B cell (primary cell): ENCODE data around the gene PROCA1. TPM values are rescaled to one million over a fixed set of nuclear protein-coding genes. Genes with fewer than 3 reads are reported as not detected.

Source experiments
- ATAC-seq: fragments of 200-7000 bp; cut with Tn5 transposase; one replicate; pipeline ENCODE4 v1.10.0; 2021; ENCODE audit warnings: low read depth, mild to moderate bottlenecking, moderate number of reproducible peaks, moderate library complexity
- CTCF ChIA-PET: fragments of 350-600 bp; sonication (Branson Sonifier 250); formaldehyde crosslinking; loops from one replicate; lab custom pipeline; 2021; ENCODE audit warnings: antibody characterized with exemption, inconsistent platforms; lab: Charles Lee
- POLR2A ChIA-PET: fragments of 350-600 bp; sonication (Branson Sonifier 250); formaldehyde crosslinking; loops from one replicate; lab custom pipeline; 2021; ENCODE audit warnings: antibody characterized with exemption; lab: Charles Lee
- DNase-seq: peaks from one replicate; pipeline ENCODE4 v3.0.0; 2013
- H2AFZ ChIP-seq: 2 replicates; pipeline ENCODE4 v1.6.1; 2012; ENCODE audit warnings: mild to moderate bottlenecking, low read depth, low read length; ENCODE audit not compliant: insufficient read depth, poor library complexity, severe bottlenecking
- H3K27ac ChIP-seq, 2 donors: 1 replicate in 1 of 2; 2 replicates in 1 of 2; pipeline ENCODE4 v1.5.1; 2012 to 2013; ENCODE audit warnings: low read length in 2 of 2, mild to moderate bottlenecking in 2 of 2, moderate library complexity in 1 of 2
- H3K27me3 ChIP-seq, 4 experiments: fragments of 200-600 bp in 1 of 4; sonication (generic) in 1 of 4; replicated peaks in 1 of 4; 1 replicate in 2 of 4; 2 replicates in 2 of 4; pipeline versions ENCODE4 v1.6.1 to v1.7.0; 2013 to 2016; ENCODE audit warnings: low read length in 3 of 4, mild to moderate bottlenecking in 2 of 4, mixed read lengths in 1 of 4, moderate library complexity in 1 of 4; ENCODE audit not compliant: insufficient read depth in 4 of 4, control insufficient read depth in 3 of 4; ENCODE audit errors: control extremely low read depth in 1 of 4
- H3K36me3 ChIP-seq, 2 experiments: replicated peaks in 1 of 2; 1 replicate in 1 of 2; 2 replicates in 1 of 2; pipeline versions ENCODE4 v1.6.1 to v1.7.1; 2013; ENCODE audit warnings: low read length in 1 of 2; ENCODE audit not compliant: insufficient read depth in 2 of 2, control insufficient read depth in 1 of 2; ENCODE audit errors: control extremely low read depth in 1 of 2, extremely low read depth in 1 of 2
- H3K4me1 ChIP-seq, 2 donors: fragments of 200-600 bp in 1 of 2; sonication (generic) in 1 of 2; 1 replicate in 1 of 2; 2 replicates in 1 of 2; pipeline versions ENCODE4 v1.5.1 to v1.6.1; 2013 to 2017; ENCODE audit warnings: low read length in 2 of 2; ENCODE audit not compliant: control insufficient read depth in 2 of 2, insufficient read depth in 2 of 2
- H3K4me2 ChIP-seq: replicated peaks from 2 replicates; pipeline ENCODE3; 2012; ENCODE audit warnings: mild to moderate bottlenecking, low read depth, low read length; ENCODE audit not compliant: poor library complexity, severe bottlenecking
- H3K4me3 ChIP-seq, 5 experiments: fragments of 200-600 bp in 1 of 5; sonication (generic) in 1 of 5; 1 replicate in 3 of 5; 2 replicates in 2 of 5; pipeline versions ENCODE4 v1.5.1 to v1.7.0; 2011 to 2016; ENCODE audit warnings: low read length in 4 of 5, mild to moderate bottlenecking in 4 of 5, low read depth in 2 of 5, control low read depth in 1 of 5, moderate library complexity in 1 of 5; ENCODE audit not compliant: insufficient read depth in 1 of 5; ENCODE audit errors: control extremely low read depth in 1 of 5, extremely low read depth in 1 of 5
- H3K79me2 ChIP-seq: fragments of 200-600 bp; sonication (generic); one replicate; pipeline ENCODE4 v1.6.0; 2016; ENCODE audit warnings: low read length; ENCODE audit not compliant: control insufficient read depth, insufficient read depth
- H3K9ac ChIP-seq: fragments of 200-600 bp; sonication (generic); 2 replicates; pipeline ENCODE4 v1.6.1; 2017; ENCODE audit warnings: mild to moderate bottlenecking, low read length, moderate library complexity
- H3K9me3 ChIP-seq, 3 donors: one replicate each; pipeline versions ENCODE4 v1.6.1 to v1.7.1; 2013; ENCODE audit warnings: low read length in 2 of 3; ENCODE audit not compliant: control insufficient read depth in 2 of 3, insufficient read depth in 1 of 3; ENCODE audit errors: control extremely low read depth in 1 of 3
- H4K20me1 ChIP-seq: 2 replicates; pipeline ENCODE4 v1.6.0; 2012; ENCODE audit warnings: mild to moderate bottlenecking, low read length; ENCODE audit not compliant: insufficient read depth, control insufficient read depth, poor library complexity, severe bottlenecking
- H3K27ac Mint-ChIP-seq: one replicate; pipeline ENCODE4 v1.8.0; 2021; ENCODE audit warnings: mixed read lengths
- H3K27me3 Mint-ChIP-seq: one replicate; pipeline ENCODE4 v1.8.0; 2021; ENCODE audit warnings: mixed read lengths
- H3K4me1 Mint-ChIP-seq: one replicate; pipeline ENCODE4 v1.8.0; 2021; ENCODE audit warnings: mixed read lengths
- H3K4me3 Mint-ChIP-seq: one replicate; pipeline ENCODE4 v1.8.0; 2021; ENCODE audit warnings: mixed read lengths
- H3K9me3 Mint-ChIP-seq: one replicate; pipeline ENCODE4 v1.8.0; 2022; ENCODE audit warnings: mixed read lengths; ENCODE audit not compliant: insufficient read depth
- EZH2 ChIP-seq: IDR thresholded peaks from 2 replicates; pipeline ENCODE4 v1.6.1; 2012; ENCODE audit warnings: borderline replicate concordance, low read depth, mild to moderate bottlenecking, moderate library complexity, low read length; ENCODE audit not compliant: insufficient read depth, poor library complexity, severe bottlenecking
- WGBS: methylation state at CpG from one replicate; pipeline ENCODE4 v1.1.5; 2013; ENCODE audit warnings: missing lambda C conversion rate; ENCODE audit not compliant: insufficient coverage; 5-methylcytosine and 5-hydroxymethylcytosine counted together
- intact Hi-C: fragments of 100-400 bp; cut with micrococcal nuclease; formaldehyde crosslinking; loops from one replicate; pipeline ENCODE4 v1.10.0; 2022
- polyA plus RNA-seq: library from polyadenylated mRNA; depleted of rRNA; stranded (reverse); fragments of >200 nt; gene quantifications from 2 replicates; pipeline ENCODE4 v1.2.3, GENCODE V29; 2012
- total RNA-seq, 2 donors: library from RNA; stranded (reverse); fragments of 120-200 nt in 1 of 2; gene quantifications; 1 replicate in 1 of 2; 2 replicates in 1 of 2; pipeline versions ENCODE4 v1.2.3 to v1.2.4, GENCODE V29; 2013 to 2022
- TF ChIP-seq, protein P1 (sequence below): fragments of 200-600 bp; IDR thresholded peaks from one replicate; pipeline ENCODE4 v1.8.0; 2022; ENCODE audit warnings: antibody characterized with exemption, mild to moderate bottlenecking

Gene PROCA1
- total and polyA plus RNA-seq, 2 donors (not counting 1 experiment from before 2014, with no cell fraction given) = 7.4 to 26.8 TPM

- WGBS = 29% methylated on average over 9 of the region's 10 CpGs
- H3K4me1 Mint-ChIP-seq = peaks cover 76% of the 10 kb centered on the region
- Histone ChIP-seq H4K20me1 (no peaks in the 10 kb centered on the region), H3K27ac (peak overlapping the region; percentile 95 to 100), H3K36me3 (peaks cover 0 to 11% of the 10 kb centered on the region in 2 experiments), H3K4me3 (peak overlapping the region in 3 of 5 experiments; percentile 7 to 34 (median 10)), H3K9ac (peak overlapping the region; percentile 68), H3K4me2 (peak overlapping the region; percentile 82), H3K79me2 (peaks cover 43% of the 10 kb centered on the region), H3K27me3 (no peaks in the 10 kb centered on the region), H3K4me1 (peaks cover 82 to 84% of the 10 kb centered on the region in 2 donors), H3K9me3 (peaks cover 0 to 27% (median 0%) of the 10 kb centered on the region in 3 donors), H2AFZ (no peak overlapping the region)
- POLR2A ChIA-PET = interaction anchor here (0.6 to 16.2 kb wide), 5 partner anchors 7 to 755 kb away, joined by 3 to 511 read pairs (median 4); partner anchors contain the start of genes NEK8, RPL23A and TLCD1
- CTCF ChIA-PET = interaction anchor here (1.2 to 18.9 kb wide), 4 partner anchors 8 to 24 kb away, joined by 3 to 1020 read pairs (median 10); partner anchors contain the start of genes NEK8, RPL23A and TLCD1
- intact Hi-C loops = loop anchor here (1.0 kb wide), 1 partner anchor 11 kb away; the partner anchor contains the start of gene NEK8
- no peaks in the 10 kb centered on the region for H3K9me3 Mint-ChIP-seq
- no peaks in the 10 kb centered on the region for H3K27me3 Mint-ChIP-seq
- H3K27ac Mint-ChIP-seq = peak overlapping the region; percentile 100
- DNase-seq = peak; percentile 96
- peak overlapping the region; percentile 94 for H3K4me3 Mint-ChIP-seq
- TF ChIP-seq, protein P1, sequence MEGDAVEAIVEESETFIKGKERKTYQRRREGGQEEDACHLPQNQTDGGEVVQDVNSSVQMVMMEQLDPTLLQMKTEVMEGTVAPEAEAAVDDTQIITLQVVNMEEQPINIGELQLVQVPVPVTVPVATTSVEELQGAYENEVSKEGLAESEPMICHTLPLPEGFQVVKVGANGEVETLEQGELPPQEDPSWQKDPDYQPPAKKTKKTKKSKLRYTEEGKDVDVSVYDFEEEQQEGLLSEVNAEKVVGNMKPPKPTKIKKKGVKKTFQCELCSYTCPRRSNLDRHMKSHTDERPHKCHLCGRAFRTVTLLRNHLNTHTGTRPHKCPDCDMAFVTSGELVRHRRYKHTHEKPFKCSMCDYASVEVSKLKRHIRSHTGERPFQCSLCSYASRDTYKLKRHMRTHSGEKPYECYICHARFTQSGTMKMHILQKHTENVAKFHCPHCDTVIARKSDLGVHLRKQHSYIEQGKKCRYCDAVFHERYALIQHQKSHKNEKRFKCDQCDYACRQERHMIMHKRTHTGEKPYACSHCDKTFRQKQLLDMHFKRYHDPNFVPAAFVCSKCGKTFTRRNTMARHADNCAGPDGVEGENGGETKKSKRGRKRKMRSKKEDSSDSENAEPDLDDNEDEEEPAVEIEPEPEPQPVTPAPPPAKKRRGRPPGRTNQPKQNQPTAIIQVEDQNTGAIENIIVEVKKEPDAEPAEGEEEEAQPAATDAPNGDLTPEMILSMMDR = no peak
- no peak for TF ChIP-seq EZH2
- peak; percentile 48 for ATAC-seq
Measured at GRCh38 chr17:28738680-28739384, 27.1 kb upstream of the PROCA1 start.
